Measurements from ENCODE around the gene TMEM185B. TPM values are rescaled to one million over a fixed set of nuclear protein-coding genes. Genes with fewer than 3 reads are reported as not detected.

Gene TMEM185B
- polyA plus RNA-seq, 2 donors = 3.6 to 8.8 TPM

- Histone ChIP-seq H3K27ac (ENCODE audit: low read depth in 2 of 2, low read length in 1 of 2) (no peak overlapping the region), H3K27me3 (ENCODE audit: control insufficient read depth in 1 of 2, insufficient read depth in 2 of 2, low read length in 2 of 2) (no peaks in the 10 kb centered on the region), H3K4me3 (ENCODE audit: low read depth in 1 of 2, low read length in 2 of 2) (no peak overlapping the region), H3K36me3 (ENCODE audit: control insufficient read depth in 2 of 2, insufficient read depth in 2 of 2, low read length in 1 of 2) (no peaks in the 10 kb centered on the region), H3K9me3 (ENCODE audit: control insufficient read depth in 2 of 2, insufficient read depth in 1 of 2, low read depth in 1 of 2, low read length in 1 of 2) (no peaks in the 10 kb centered on the region), H3K4me1 (ENCODE audit: control insufficient read depth in 2 of 2, insufficient read depth in 2 of 2, low read length in 1 of 2) (peaks cover 6% of the 10 kb centered on the region in 2 donors)
- WGBS, 2 donors = 50 to 59% methylated on average over 5 of the region's 5 CpGs
Observed at GRCh38 chr2:120228503-120228902, 5.3 kb upstream of the TMEM185B start.

GRCh38 chr2:120227111-120227991 is 4.2 kb upstream of the TMEM185B start:
- 81 to 87% methylated on average over 16 of the region's 16 CpGs for WGBS, 2 donors
- H3K36me3 ChIP-seq (ENCODE audit: control insufficient read depth in 2 of 2, insufficient read depth in 2 of 2, low read length in 1 of 2) = no peaks in the 10 kb centered on the region
- no peak overlapping the region for H3K27ac ChIP-seq (ENCODE audit: low read depth in 2 of 2, low read length in 1 of 2)

GRCh38 chr2:120226316-120226715 is 3.1 kb upstream of the TMEM185B start:
- H3K27me3 ChIP-seq (ENCODE audit: control insufficient read depth in 1 of 2, insufficient read depth in 2 of 2, low read length in 2 of 2) = no peaks in the 10 kb centered on the region
- H3K4me3 ChIP-seq (ENCODE audit: low read depth in 1 of 2, low read length in 2 of 2) = no peak overlapping the region
- H3K4me1 ChIP-seq (ENCODE audit: control insufficient read depth in 2 of 2, insufficient read depth in 2 of 2, low read length in 1 of 2) = peaks cover 8 to 16% of the 10 kb centered on the region in 2 donors
- WGBS, 2 donors = 85 to 87% methylated on average over 9 of the region's 9 CpGs
- peaks cover 0 to 6% of the 10 kb centered on the region in 2 donors for H3K9me3 ChIP-seq (ENCODE audit: control insufficient read depth in 2 of 2, insufficient read depth in 1 of 2, low read depth in 1 of 2, low read length in 1 of 2)
- no peak overlapping the region for H3K27ac ChIP-seq (ENCODE audit: low read depth in 2 of 2, low read length in 1 of 2)
- H3K36me3 ChIP-seq (ENCODE audit: control insufficient read depth in 2 of 2, insufficient read depth in 2 of 2, low read length in 1 of 2) = no peaks in the 10 kb centered on the region

More at GRCh38 chr2:120227111-120227991, 4.2 kb upstream of the TMEM185B start:
- no peak overlapping the region for H3K4me3 ChIP-seq (ENCODE audit: low read depth in 1 of 2, low read length in 2 of 2)
- peaks cover 0 to 2% of the 10 kb centered on the region in 2 donors for H3K9me3 ChIP-seq (ENCODE audit: control insufficient read depth in 2 of 2, insufficient read depth in 1 of 2, low read depth in 1 of 2, low read length in 1 of 2)
- H3K27me3 ChIP-seq (ENCODE audit: control insufficient read depth in 1 of 2, insufficient read depth in 2 of 2, low read length in 2 of 2) = no peaks in the 10 kb centered on the region
- H3K4me1 ChIP-seq (ENCODE audit: control insufficient read depth in 2 of 2, insufficient read depth in 2 of 2, low read length in 1 of 2) = peaks cover 8 to 10% of the 10 kb centered on the region in 2 donors

- Histone ChIP-seq H3K27ac (ENCODE audit: low read depth in 2 of 2, low read length in 1 of 2) (no peak overlapping the region), H3K4me1 (ENCODE audit: control insufficient read depth in 2 of 2, insufficient read depth in 2 of 2, low read length in 1 of 2) (peaks cover 8 to 12% of the 10 kb centered on the region in 2 donors), H3K4me3 (ENCODE audit: low read depth in 1 of 2, low read length in 2 of 2) (no peak overlapping the region), H3K9me3 (ENCODE audit: control insufficient read depth in 2 of 2, insufficient read depth in 1 of 2, low read depth in 1 of 2, low read length in 1 of 2) (peaks cover 0 to 6% of the 10 kb centered on the region in 2 donors), H3K36me3 (ENCODE audit: control insufficient read depth in 2 of 2, insufficient read depth in 2 of 2, low read length in 1 of 2) (no peaks in the 10 kb centered on the region), H3K27me3 (ENCODE audit: control insufficient read depth in 1 of 2, insufficient read depth in 2 of 2, low read length in 2 of 2) (no peaks in the 10 kb centered on the region)
- WGBS, 2 donors = 90 to 91% methylated on average over 9 of the region's 9 CpGs
Observed at GRCh38 chr2:120225549-120226065, 2.4 kb upstream of the TMEM185B start.

GRCh38 chr2:120224735-120225548 is 1.7 kb upstream of the TMEM185B start:
- 87 to 96% methylated on average over 9 of the region's 9 CpGs for WGBS, 2 donors
- Histone ChIP-seq H3K36me3 (ENCODE audit: control insufficient read depth in 2 of 2, insufficient read depth in 2 of 2, low read length in 1 of 2) (no peaks in the 10 kb centered on the region), H3K27ac (ENCODE audit: low read depth in 2 of 2, low read length in 1 of 2) (no peak overlapping the region), H3K9me3 (ENCODE audit: control insufficient read depth in 2 of 2, insufficient read depth in 1 of 2, low read depth in 1 of 2, low read length in 1 of 2) (peaks cover 0 to 6% of the 10 kb centered on the region in 2 donors), H3K4me1 (ENCODE audit: control insufficient read depth in 2 of 2, insufficient read depth in 2 of 2, low read length in 1 of 2) (peaks cover 8 to 12% of the 10 kb centered on the region in 2 donors), H3K4me3 (ENCODE audit: low read depth in 1 of 2, low read length in 2 of 2) (no peak overlapping the region), H3K27me3 (ENCODE audit: control insufficient read depth in 1 of 2, insufficient read depth in 2 of 2, low read length in 2 of 2) (no peaks in the 10 kb centered on the region)

GRCh38 chr2:120224256-120224655 is 1.1 kb upstream of the TMEM185B start:
- Histone ChIP-seq H3K27me3 (ENCODE audit: control insufficient read depth in 1 of 2, insufficient read depth in 2 of 2, low read length in 2 of 2) (no peaks in the 10 kb centered on the region), H3K4me1 (ENCODE audit: control insufficient read depth in 2 of 2, insufficient read depth in 2 of 2, low read length in 1 of 2) (peaks cover 11 to 12% of the 10 kb centered on the region in 2 donors), H3K36me3 (ENCODE audit: control insufficient read depth in 2 of 2, insufficient read depth in 2 of 2, low read length in 1 of 2) (no peaks in the 10 kb centered on the region), H3K4me3 (ENCODE audit: low read depth in 1 of 2, low read length in 2 of 2) (no peak overlapping the region), H3K27ac (ENCODE audit: low read depth in 2 of 2, low read length in 1 of 2) (peak overlapping the region in 1 of 2 donors; percentile 81), H3K9me3 (ENCODE audit: control insufficient read depth in 2 of 2, insufficient read depth in 1 of 2, low read depth in 1 of 2, low read length in 1 of 2) (peaks cover 0 to 6% of the 10 kb centered on the region in 2 donors)
- 89 to 93% methylated on average over 13 of the region's 13 CpGs for whole genome bisulfite sequencing, 2 donors

- Histone ChIP-seq H3K27me3 (ENCODE audit: control insufficient read depth in 1 of 2, insufficient read depth in 2 of 2, low read length in 2 of 2) (no peaks in the 10 kb centered on the region), H3K9me3 (ENCODE audit: control insufficient read depth in 2 of 2, insufficient read depth in 1 of 2, low read depth in 1 of 2, low read length in 1 of 2) (peaks cover 0 to 6% of the 10 kb centered on the region in 2 donors), H3K4me1 (ENCODE audit: control insufficient read depth in 2 of 2, insufficient read depth in 2 of 2, low read length in 1 of 2) (peaks cover 11 to 12% of the 10 kb centered on the region in 2 donors), H3K36me3 (ENCODE audit: control insufficient read depth in 2 of 2, insufficient read depth in 2 of 2, low read length in 1 of 2) (no peaks in the 10 kb centered on the region), H3K4me3 (ENCODE audit: low read depth in 1 of 2, low read length in 2 of 2) (peak overlapping the region; percentile 41 to 71), H3K27ac (ENCODE audit: low read depth in 2 of 2, low read length in 1 of 2) (peak overlapping the region; percentile 88 to 96)
- 78 to 87% methylated on average over 40 to 49 of the region's 49 CpGs for WGBS, 2 donors
Observed at GRCh38 chr2:120222186-120223033, 790 bp downstream of the TMEM185B start.

- H3K4me3 ChIP-seq (ENCODE audit: low read depth in 1 of 2, low read length in 2 of 2) = no peak overlapping the region
- no peak overlapping the region for H3K27ac ChIP-seq (ENCODE audit: low read depth in 2 of 2, low read length in 1 of 2)
- peaks cover 11 to 12% of the 10 kb centered on the region in 2 donors for H3K4me1 ChIP-seq (ENCODE audit: control insufficient read depth in 2 of 2, insufficient read depth in 2 of 2, low read length in 1 of 2)
- no peaks in the 10 kb centered on the region for H3K36me3 ChIP-seq (ENCODE audit: control insufficient read depth in 2 of 2, insufficient read depth in 2 of 2, low read length in 1 of 2)
- peaks cover 0 to 6% of the 10 kb centered on the region in 2 donors for H3K9me3 ChIP-seq (ENCODE audit: control insufficient read depth in 2 of 2, insufficient read depth in 1 of 2, low read depth in 1 of 2, low read length in 1 of 2)
- WGBS, 2 donors = 91 to 94% methylated on average over 8 of the region's 8 CpGs
- no peaks in the 10 kb centered on the region for H3K27me3 ChIP-seq (ENCODE audit: control insufficient read depth in 1 of 2, insufficient read depth in 2 of 2, low read length in 2 of 2)
Observed at GRCh38 chr2:120221616-120222015, 1.6 kb downstream of the TMEM185B start.
